ENCODE measurements around the gene SEC14L3.

The SEC14L3 gene

GRCh38 chr22:30416403-30416802 lies 55.4 kb downstream of the SEC14L3 start:
- Histone ChIP-seq H3K4me1 (ENCODE audit: low read length) (no peaks in the 10 kb centered on the region), H4K20me1 (ENCODE audit: insufficient read depth, low read length) (no peaks in the 10 kb centered on the region), H2AFZ (ENCODE audit: low read length) (no peak overlapping the region), H3K9me2 (replicated peaks; ENCODE audit: insufficient read depth, low read length) (no peaks in the 10 kb centered on the region), H3K79me2 (ENCODE audit: low read length) (no peaks in the 10 kb centered on the region), H3K27me3 (replicated peaks; ENCODE audit: insufficient read depth, low read length) (no peaks in the 10 kb centered on the region), H3K4me2 (ENCODE audit: low read depth, low read length) (no peak overlapping the region), H3F3A (ENCODE audit: insufficient read depth, low read length) (no peaks in the 10 kb centered on the region), H3K36me3 (replicated peaks; ENCODE audit: insufficient read depth, low read length) (no peaks in the 10 kb centered on the region), H3K9ac (ENCODE audit: low read length) (no peak overlapping the region), H3K27ac (ENCODE audit: low read length) (no peak overlapping the region), H3K9me3 (replicated peaks; ENCODE audit: insufficient read depth, low read length) (no peaks in the 10 kb centered on the region), H3K4me3 (ENCODE audit: low read length) (no peak overlapping the region)
- TF ChIP-seq, protein P1, sequence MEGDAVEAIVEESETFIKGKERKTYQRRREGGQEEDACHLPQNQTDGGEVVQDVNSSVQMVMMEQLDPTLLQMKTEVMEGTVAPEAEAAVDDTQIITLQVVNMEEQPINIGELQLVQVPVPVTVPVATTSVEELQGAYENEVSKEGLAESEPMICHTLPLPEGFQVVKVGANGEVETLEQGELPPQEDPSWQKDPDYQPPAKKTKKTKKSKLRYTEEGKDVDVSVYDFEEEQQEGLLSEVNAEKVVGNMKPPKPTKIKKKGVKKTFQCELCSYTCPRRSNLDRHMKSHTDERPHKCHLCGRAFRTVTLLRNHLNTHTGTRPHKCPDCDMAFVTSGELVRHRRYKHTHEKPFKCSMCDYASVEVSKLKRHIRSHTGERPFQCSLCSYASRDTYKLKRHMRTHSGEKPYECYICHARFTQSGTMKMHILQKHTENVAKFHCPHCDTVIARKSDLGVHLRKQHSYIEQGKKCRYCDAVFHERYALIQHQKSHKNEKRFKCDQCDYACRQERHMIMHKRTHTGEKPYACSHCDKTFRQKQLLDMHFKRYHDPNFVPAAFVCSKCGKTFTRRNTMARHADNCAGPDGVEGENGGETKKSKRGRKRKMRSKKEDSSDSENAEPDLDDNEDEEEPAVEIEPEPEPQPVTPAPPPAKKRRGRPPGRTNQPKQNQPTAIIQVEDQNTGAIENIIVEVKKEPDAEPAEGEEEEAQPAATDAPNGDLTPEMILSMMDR (IDR thresholded peaks at IDR 0.05; ENCODE audit: low read length) = no peak
- TF ChIP-seq EZH2phosphoT487 (IDR thresholded peaks at IDR 0.05; ENCODE audit: low read length) = no peak
- TF ChIP-seq EZH2 (optimal IDR thresholded peaks at IDR 0.05; ENCODE audit: low read depth, low read length) = no peak
- DNase-seq = no peak

- Histone ChIP-seq H3K4me1 (ENCODE audit: low read length) (no peaks in the 10 kb centered on the region), H3K9me3 (replicated peaks; ENCODE audit: insufficient read depth, low read length) (no peaks in the 10 kb centered on the region), H3K4me3 (ENCODE audit: low read length) (no peak overlapping the region), H4K20me1 (ENCODE audit: insufficient read depth, low read length) (no peaks in the 10 kb centered on the region), H3K27me3 (replicated peaks; ENCODE audit: insufficient read depth, low read length) (no peaks in the 10 kb centered on the region), H3K4me2 (ENCODE audit: low read depth, low read length) (no peak overlapping the region), H3K79me2 (ENCODE audit: low read length) (no peaks in the 10 kb centered on the region), H3K9me2 (replicated peaks; ENCODE audit: insufficient read depth, low read length) (no peaks in the 10 kb centered on the region), H3F3A (ENCODE audit: insufficient read depth, low read length) (no peaks in the 10 kb centered on the region), H3K27ac (ENCODE audit: low read length) (no peak overlapping the region), H3K36me3 (replicated peaks; ENCODE audit: insufficient read depth, low read length) (no peaks in the 10 kb centered on the region), H2AFZ (ENCODE audit: low read length) (no peak overlapping the region), H3K9ac (ENCODE audit: low read length) (no peak overlapping the region)
- DNase-seq = no peak
- TF ChIP-seq, protein P1 (IDR thresholded peaks at IDR 0.05; ENCODE audit: low read length) = no peak
Measured at GRCh38 chr22:30414525-30415047, 57.2 kb downstream of the SEC14L3 start.

DNA sequence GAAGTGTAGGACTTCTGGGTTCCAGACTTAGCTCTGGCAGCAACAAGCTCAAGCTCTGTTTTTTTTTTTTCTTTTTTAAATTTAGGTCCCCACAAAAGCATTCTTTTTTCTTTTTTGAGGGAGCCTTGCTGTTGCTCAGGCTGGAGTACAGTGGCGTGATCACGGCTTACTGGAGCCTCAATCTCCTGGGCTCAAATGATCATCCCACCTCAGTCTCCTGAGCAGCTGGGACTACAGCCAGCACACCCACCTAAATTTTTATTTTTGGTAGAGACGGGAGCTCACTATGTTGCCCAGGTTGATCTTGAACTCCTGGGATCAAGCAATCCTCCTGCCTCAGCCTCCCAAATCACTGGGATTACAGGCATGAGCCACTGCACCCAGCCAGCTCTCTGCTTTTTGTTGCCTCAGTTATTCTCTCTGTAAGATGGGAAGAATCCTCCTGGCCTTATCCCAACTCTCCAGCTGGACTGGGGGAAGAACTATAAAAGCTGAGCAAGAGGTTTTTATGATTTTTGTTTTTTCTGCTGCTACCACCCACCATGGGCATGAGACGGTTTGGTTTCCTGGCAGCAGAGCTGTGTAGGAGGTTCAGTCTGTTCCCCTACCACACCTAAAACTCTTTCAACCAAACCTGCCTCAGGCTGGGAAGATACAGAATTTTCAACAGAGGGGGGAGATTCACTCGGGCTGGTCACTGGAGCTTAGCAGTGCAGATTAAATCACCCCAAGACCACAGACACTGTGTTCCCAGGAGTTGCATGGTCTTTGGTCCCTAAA lies 57.9 kb downstream of the SEC14L3 start:
- Histone ChIP-seq H3K4me3 (ENCODE audit: low read length) (no peak overlapping the region), H3K27me3 (replicated peaks; ENCODE audit: insufficient read depth, low read length) (no peaks in the 10 kb centered on the region), H4K20me1 (ENCODE audit: insufficient read depth, low read length) (no peaks in the 10 kb centered on the region), H3K9me2 (replicated peaks; ENCODE audit: insufficient read depth, low read length) (no peaks in the 10 kb centered on the region), H3K4me1 (ENCODE audit: low read length) (no peaks in the 10 kb centered on the region), H3K4me2 (ENCODE audit: low read depth, low read length) (no peak overlapping the region), H3F3A (ENCODE audit: insufficient read depth, low read length) (no peaks in the 10 kb centered on the region), H3K36me3 (replicated peaks; ENCODE audit: insufficient read depth, low read length) (no peaks in the 10 kb centered on the region), H3K9ac (ENCODE audit: low read length) (no peak overlapping the region), H3K79me2 (ENCODE audit: low read length) (no peaks in the 10 kb centered on the region), H2AFZ (ENCODE audit: low read length) (no peak overlapping the region), H3K9me3 (replicated peaks; ENCODE audit: insufficient read depth, low read length) (no peaks in the 10 kb centered on the region), H3K27ac (ENCODE audit: low read length) (no peak overlapping the region)
- TF ChIP-seq, protein P1 (IDR thresholded peaks at IDR 0.05; ENCODE audit: low read length) = no peak
- TF ChIP-seq EZH2phosphoT487 (IDR thresholded peaks at IDR 0.05; ENCODE audit: low read length) (no peak), EZH2 (optimal IDR thresholded peaks at IDR 0.05; ENCODE audit: low read depth, low read length) (no peak)
- no peak for DNase-seq

Data from MM.1S (cell line).